Left ventricle myocardium inferior (tissue), 1 donor: ENCODE data around the gene FLT1. TPM values are rescaled to one million over a fixed set of nuclear protein-coding genes. Genes with fewer than 3 reads are reported as not detected.

Source experiments
- DNase-seq: peaks from one replicate; pipeline ENCODE4 v3.0.0-alpha.2; 2020
- H3K27ac ChIP-seq: fragments of 200-600 bp; replicated peaks from 2 replicates; pipeline ENCODE4 v1.8.0; 2021
- H3K27me3 ChIP-seq: fragments of 200-600 bp; 2 replicates; pipeline ENCODE4 v1.8.0; 2021; ENCODE audit warnings: low read depth
- H3K36me3 ChIP-seq: fragments of 200-600 bp; 2 replicates; pipeline ENCODE4 v1.8.0; 2021
- H3K4me1 ChIP-seq: fragments of 200-600 bp; 2 replicates; pipeline ENCODE4 v1.8.0; 2021
- H3K4me3 ChIP-seq: fragments of 200-600 bp; 2 replicates; pipeline ENCODE4 v1.8.0; 2021; ENCODE audit warnings: mild to moderate bottlenecking, moderate library complexity
- H3K9me3 ChIP-seq: fragments of 200-600 bp; replicated peaks from 2 replicates; pipeline ENCODE4 v1.8.0; 2021
- intact Hi-C: fragments of 100-400 bp; cut with micrococcal nuclease; formaldehyde crosslinking; loops from one replicate; pipeline ENCODE4 v1.11.0; 2022
- total RNA-seq: library from RNA; stranded (reverse); fragmentation: NEBNext Ultra II Directional; extraction: Animal tissue kit (Norgen Biotek cat#: 25700); gene quantifications from one replicate; pipeline ENCODE4 v1.2.1, GENCODE V29; 2021
- TF ChIP-seq, protein P1 (sequence below): fragments of 200-600 bp; IDR thresholded peaks from 2 replicates; pipeline ENCODE4 v1.8.0; 2021; ENCODE audit warnings: antibody characterized with exemption, mild to moderate bottlenecking, borderline replicate concordance
- donor health status: DM: no; HTN: yes; CAD: no; lungs with severe emphysema.

Gene FLT1
- total RNA-seq, 1 donor from 2014 or later, result 40.7 TPM

DNA sequence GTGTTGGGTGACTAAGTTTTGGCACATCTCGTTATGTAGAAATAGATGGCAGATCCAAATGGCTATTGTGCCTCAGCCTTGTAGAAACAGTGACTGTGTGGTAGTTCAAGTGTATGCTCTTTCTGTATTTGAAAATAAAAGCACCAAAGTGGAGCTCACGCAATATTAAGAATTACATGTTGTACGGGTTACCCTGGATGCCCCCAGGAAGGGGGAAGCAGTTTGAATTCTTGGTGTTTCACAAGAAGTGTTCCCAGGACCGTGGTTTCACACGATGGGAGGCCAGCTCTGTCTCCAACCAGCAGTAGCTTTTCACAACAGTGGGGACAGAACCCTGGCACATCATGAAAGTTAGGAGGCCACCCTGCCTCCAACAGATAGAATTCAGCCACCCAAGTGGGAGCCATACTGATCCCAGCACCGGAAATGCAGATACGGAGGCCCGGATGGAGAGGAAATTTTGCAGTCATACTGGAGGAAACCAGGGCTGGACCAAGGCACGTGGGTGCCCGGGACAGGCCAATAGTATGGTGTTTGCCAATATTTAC, 8.9 kb downstream of the FLT1 start:
- intact Hi-C loops, result no loop called here
- no peak for DNase-seq
- peaks cover 72% of the 10 kb centered on the region for H3K4me1 ChIP-seq
- TF ChIP-seq, protein P1, sequence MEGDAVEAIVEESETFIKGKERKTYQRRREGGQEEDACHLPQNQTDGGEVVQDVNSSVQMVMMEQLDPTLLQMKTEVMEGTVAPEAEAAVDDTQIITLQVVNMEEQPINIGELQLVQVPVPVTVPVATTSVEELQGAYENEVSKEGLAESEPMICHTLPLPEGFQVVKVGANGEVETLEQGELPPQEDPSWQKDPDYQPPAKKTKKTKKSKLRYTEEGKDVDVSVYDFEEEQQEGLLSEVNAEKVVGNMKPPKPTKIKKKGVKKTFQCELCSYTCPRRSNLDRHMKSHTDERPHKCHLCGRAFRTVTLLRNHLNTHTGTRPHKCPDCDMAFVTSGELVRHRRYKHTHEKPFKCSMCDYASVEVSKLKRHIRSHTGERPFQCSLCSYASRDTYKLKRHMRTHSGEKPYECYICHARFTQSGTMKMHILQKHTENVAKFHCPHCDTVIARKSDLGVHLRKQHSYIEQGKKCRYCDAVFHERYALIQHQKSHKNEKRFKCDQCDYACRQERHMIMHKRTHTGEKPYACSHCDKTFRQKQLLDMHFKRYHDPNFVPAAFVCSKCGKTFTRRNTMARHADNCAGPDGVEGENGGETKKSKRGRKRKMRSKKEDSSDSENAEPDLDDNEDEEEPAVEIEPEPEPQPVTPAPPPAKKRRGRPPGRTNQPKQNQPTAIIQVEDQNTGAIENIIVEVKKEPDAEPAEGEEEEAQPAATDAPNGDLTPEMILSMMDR, result no peak
- H3K36me3 ChIP-seq, result no peaks in the 10 kb centered on the region
- no peak overlapping the region for H3K4me3 ChIP-seq
- H3K27me3 ChIP-seq, result peaks cover 29% of the 10 kb centered on the region
- H3K9me3 ChIP-seq, result no peaks in the 10 kb centered on the region
- H3K27ac ChIP-seq, result no peak overlapping the region

DNA sequence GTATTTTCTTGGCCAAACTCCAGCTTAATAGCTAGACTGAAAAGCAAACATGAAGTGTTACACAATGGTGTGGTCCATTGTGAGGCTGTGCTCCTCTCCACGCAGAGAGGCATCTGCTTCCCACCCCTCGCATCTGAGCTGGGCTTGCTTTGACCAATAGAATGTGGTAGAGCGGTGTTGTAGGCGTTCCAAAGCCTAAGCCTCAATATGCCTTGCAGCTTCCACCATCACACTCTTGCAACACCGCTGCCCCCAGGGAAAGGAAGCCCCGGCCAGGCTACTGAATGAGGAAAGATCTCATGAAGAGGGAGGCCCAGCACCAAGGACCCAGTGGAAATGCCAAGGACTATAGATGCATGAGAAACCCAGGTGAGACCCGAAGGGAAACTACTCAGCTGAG, 9.4 kb downstream of the FLT1 start:
- Histone ChIP-seq H3K27ac (no peak overlapping the region), H3K27me3 (peaks cover 24% of the 10 kb centered on the region), H3K9me3 (no peaks in the 10 kb centered on the region), H3K36me3 (no peaks in the 10 kb centered on the region), H3K4me3 (no peak overlapping the region), H3K4me1 (peaks cover 76% of the 10 kb centered on the region)
- intact Hi-C loops, result no loop called here
- no peak for DNase-seq
- TF ChIP-seq, protein P1, result no peak

DNA sequence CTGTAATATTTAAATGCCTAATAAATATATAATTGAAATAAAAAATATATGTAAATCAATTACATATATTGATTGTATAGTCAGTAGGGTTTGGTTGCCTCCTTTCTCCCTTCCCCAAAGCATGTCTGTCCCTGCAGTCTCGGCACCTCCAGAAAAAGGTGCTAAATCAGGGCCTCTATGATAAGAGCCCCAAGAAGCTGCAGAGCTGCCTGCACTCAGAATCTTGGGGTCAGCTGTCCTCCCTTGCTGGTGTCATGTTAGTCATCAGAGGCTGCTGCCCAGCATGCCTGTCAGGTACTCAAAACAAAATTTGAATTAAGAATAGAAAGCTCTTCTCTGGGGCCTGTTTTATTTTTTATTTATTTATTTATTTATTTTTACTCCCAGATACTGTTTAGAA, 9.8 kb downstream of the FLT1 start:
- TF ChIP-seq, protein P1, result no peak
- Histone ChIP-seq H3K27me3 (peaks cover 20% of the 10 kb centered on the region), H3K36me3 (no peaks in the 10 kb centered on the region), H3K27ac (no peak overlapping the region), H3K4me1 (peaks cover 80% of the 10 kb centered on the region), H3K4me3 (no peak overlapping the region), H3K9me3 (no peaks in the 10 kb centered on the region)
- DNase-seq, result no peak
- intact Hi-C loops, result no loop called here

DNA sequence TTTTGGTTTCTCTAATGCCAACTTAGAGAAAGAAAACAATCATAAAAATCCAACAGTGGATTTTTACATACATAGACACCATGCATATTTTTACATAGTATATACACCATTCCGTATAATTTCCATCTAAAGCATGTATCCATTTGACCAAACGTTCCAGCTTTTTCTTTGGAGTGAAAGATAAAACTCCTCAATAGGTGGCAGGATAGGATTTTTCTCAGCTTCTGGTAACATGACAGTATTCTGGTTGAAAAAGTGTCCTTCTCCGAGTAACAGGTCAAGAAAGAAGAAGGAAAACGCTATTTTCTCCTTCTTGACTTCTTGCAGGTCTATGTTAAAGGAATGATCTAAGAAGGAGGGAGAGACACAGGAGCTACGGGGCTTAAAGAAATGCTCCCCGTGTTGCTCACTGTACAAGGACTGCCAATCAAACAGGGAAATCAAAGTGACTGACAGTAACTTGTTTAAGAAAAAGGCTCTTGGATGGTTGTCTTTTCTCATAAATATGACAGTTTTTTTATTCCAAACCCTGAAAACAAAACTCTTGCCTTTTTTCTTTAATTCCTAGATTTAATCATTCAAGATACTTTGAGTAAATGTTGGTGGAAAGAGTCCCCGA, 11.5 kb downstream of the FLT1 start:
- Histone ChIP-seq H3K9me3 (no peaks in the 10 kb centered on the region), H3K36me3 (no peaks in the 10 kb centered on the region), H3K4me3 (no peak overlapping the region), H3K27me3 (peaks cover 4% of the 10 kb centered on the region), H3K4me1 (peaks cover 77% of the 10 kb centered on the region), H3K27ac (no peak overlapping the region)
- intact Hi-C loops, result no loop called here
- TF ChIP-seq, protein P1, result no peak
- no peak for DNase-seq

DNA sequence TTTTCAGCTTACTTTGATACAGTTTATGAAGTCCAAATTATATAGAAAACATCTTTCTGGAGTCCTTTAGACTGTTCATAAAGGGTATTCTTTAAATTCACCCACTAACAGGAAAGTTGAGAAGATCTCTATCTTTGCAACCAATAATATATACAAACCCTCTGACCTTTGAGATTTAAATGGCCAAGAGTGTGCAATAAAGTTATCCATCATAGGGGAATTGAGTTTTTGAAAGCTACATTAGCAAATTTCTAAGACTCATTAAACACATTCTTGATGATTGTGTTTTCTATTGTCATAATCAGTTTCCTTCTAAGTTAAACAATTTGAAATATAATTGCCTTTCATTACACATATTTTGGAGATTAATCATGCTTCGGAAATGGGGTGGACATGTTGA, 15.9 kb downstream of the FLT1 start:
- no peaks in the 10 kb centered on the region for H3K27me3 ChIP-seq
- H3K27ac ChIP-seq, result no peak overlapping the region
- TF ChIP-seq, protein P1, result no peak
- no peak for DNase-seq
- H3K36me3 ChIP-seq, result no peaks in the 10 kb centered on the region
- no peaks in the 10 kb centered on the region for H3K9me3 ChIP-seq
- intact Hi-C loops, result no loop called here
- no peak overlapping the region for H3K4me3 ChIP-seq
- peaks cover 68% of the 10 kb centered on the region for H3K4me1 ChIP-seq
